Glutamatergic neuron (in vitro differentiated cells): ENCODE data around the gene RCOR1. TPM values are rescaled to one million over a fixed set of nuclear protein-coding genes. Genes with fewer than 3 reads are reported as not detected.

ENCODE experiments used
- DNase-seq: peaks from one replicate; pipeline ENCODE4 v3.0.0; 2022
- H3K27ac Mint-ChIP-seq: one replicate; pipeline ENCODE4 v1.8.0; 2020; ENCODE audit warnings: mild to moderate bottlenecking, mixed read lengths, inconsistent platforms; ENCODE audit not compliant: unreplicated experiment
- H3K27me3 Mint-ChIP-seq: one replicate; pipeline ENCODE4 v1.8.0; 2020; ENCODE audit warnings: mild to moderate bottlenecking, moderate library complexity, mixed read lengths, inconsistent platforms; ENCODE audit not compliant: unreplicated experiment
- H3K36me3 Mint-ChIP-seq: one replicate; pipeline ENCODE4 v1.8.0; 2020; ENCODE audit warnings: mild to moderate bottlenecking, mixed read lengths, inconsistent platforms; ENCODE audit not compliant: unreplicated experiment
- H3K4me1 Mint-ChIP-seq: one replicate; pipeline ENCODE4 v1.8.0; 2020; ENCODE audit warnings: mild to moderate bottlenecking, low read depth, mixed read lengths, inconsistent platforms; ENCODE audit not compliant: unreplicated experiment
- H3K4me3 Mint-ChIP-seq: one replicate; pipeline ENCODE4 v1.8.0; 2020; ENCODE audit warnings: mild to moderate bottlenecking, mixed read lengths, inconsistent platforms; ENCODE audit not compliant: unreplicated experiment
- H3K9me3 Mint-ChIP-seq: one replicate; pipeline ENCODE4 v1.8.0; 2020; ENCODE audit warnings: mild to moderate bottlenecking, moderate library complexity, mixed read lengths, inconsistent platforms; ENCODE audit not compliant: unreplicated experiment
- total RNA-seq: library from RNA; stranded (reverse); fragmentation: NEBNext Ultra II Directional; extraction: Animal tissue kit (Norgen Biotek cat#: 25700); gene quantifications from one replicate; pipeline ENCODE4 v1.2.1, GENCODE V29; 2021; ENCODE audit not compliant: unreplicated experiment
- TF ChIP-seq, protein P1 (sequence below): fragments of 200-600 bp; sonication (generic); IDR thresholded peaks from one replicate; pipeline ENCODE4 v1.5.0; 2021; ENCODE audit not compliant: partially characterized antibody, unreplicated experiment

RCOR1 gene
- total RNA-seq, 1 donor from 2014 or later, result 14.3 TPM

DNA sequence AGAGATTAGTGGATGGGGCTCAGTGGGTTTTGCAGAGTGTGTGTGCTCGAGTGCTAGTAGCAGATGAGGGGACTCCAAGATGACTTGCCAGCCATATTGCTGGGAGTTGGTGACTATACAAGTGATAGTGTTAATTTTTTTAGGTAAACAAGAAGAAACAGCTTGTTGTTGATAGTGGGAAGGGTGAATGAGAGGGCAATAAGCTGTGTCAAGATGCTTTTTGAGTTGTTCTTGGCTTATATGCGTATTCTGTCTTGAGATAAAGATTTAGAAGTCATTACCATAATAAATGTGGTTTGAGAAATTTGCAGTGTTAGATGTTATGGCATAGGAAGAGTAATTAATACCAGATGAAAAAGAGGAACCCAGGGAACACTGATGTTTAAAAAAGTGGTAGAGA is 75.3 kb downstream of the RCOR1 start:
- Mint-ChIP-seq H3K27ac (no peak overlapping the region), H3K27me3 (no peaks in the 10 kb centered on the region), H3K4me1 (peaks cover 3% of the 10 kb centered on the region), H3K9me3 (no peaks in the 10 kb centered on the region), H3K4me3 (no peak overlapping the region), H3K36me3 (peaks cover 4% of the 10 kb centered on the region)
- DNase-seq, result no peak
- TF ChIP-seq, protein P1, sequence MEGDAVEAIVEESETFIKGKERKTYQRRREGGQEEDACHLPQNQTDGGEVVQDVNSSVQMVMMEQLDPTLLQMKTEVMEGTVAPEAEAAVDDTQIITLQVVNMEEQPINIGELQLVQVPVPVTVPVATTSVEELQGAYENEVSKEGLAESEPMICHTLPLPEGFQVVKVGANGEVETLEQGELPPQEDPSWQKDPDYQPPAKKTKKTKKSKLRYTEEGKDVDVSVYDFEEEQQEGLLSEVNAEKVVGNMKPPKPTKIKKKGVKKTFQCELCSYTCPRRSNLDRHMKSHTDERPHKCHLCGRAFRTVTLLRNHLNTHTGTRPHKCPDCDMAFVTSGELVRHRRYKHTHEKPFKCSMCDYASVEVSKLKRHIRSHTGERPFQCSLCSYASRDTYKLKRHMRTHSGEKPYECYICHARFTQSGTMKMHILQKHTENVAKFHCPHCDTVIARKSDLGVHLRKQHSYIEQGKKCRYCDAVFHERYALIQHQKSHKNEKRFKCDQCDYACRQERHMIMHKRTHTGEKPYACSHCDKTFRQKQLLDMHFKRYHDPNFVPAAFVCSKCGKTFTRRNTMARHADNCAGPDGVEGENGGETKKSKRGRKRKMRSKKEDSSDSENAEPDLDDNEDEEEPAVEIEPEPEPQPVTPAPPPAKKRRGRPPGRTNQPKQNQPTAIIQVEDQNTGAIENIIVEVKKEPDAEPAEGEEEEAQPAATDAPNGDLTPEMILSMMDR, result no peak

DNA sequence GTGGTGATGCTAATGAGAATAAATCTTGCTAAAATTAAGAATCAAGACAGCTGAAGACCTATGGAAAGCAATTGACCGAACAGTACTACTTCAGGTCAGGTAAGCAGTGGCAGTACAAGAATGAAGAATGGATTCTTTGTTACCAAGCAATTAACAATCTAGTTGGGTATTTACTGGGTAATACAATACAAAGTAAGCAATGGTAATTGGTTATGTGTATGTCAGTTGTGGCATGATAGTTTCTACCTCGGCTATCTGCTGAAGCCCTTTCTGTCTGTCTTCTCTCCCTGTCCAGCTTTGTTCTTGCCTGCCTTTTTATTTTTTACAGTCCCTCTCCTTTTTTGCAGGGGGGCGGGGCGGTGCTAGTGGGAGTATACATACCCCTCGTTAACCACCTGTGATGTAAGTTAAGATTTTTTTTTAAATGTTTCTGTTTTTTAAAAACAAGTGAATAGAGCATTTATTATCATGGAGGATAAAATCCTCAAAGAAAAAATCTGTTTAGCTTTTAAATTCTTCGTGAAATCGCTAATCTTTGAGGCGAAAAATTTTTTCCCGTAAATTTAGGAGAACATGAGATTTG is 75.9 kb downstream of the RCOR1 start:
- H3K27me3 Mint-ChIP-seq, result no peaks in the 10 kb centered on the region
- no peaks in the 10 kb centered on the region for H3K4me1 Mint-ChIP-seq
- no peak overlapping the region for H3K4me3 Mint-ChIP-seq
- H3K36me3 Mint-ChIP-seq, result peaks cover 8% of the 10 kb centered on the region
- TF ChIP-seq, protein P1, result no peak
- no peak overlapping the region for H3K27ac Mint-ChIP-seq
- no peak for DNase-seq
- no peaks in the 10 kb centered on the region for H3K9me3 Mint-ChIP-seq

DNA sequence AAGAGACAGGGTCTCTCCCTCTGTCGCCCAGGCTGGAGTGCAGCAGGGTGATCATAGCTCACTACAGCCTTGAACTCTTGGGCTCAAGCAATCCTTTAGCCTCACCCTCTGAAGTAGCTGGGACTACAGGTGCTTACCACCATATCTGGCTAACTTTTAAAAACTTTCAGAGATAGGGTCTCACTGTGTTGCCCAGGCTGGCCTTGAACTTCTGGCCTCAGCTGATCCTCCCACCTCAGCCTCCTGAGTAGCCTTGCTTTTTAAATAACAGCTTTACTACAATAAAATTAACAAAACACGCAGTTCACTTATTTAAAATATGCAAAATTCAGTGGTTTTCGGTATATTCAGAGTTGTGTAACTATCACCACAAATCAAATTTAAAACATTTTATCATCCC is 79.0 kb downstream of the RCOR1 start:
- no peaks in the 10 kb centered on the region for H3K4me1 Mint-ChIP-seq
- peaks cover 15% of the 10 kb centered on the region for H3K36me3 Mint-ChIP-seq
- H3K27me3 Mint-ChIP-seq, result peaks cover 2% of the 10 kb centered on the region
- no peak overlapping the region for H3K4me3 Mint-ChIP-seq
- H3K27ac Mint-ChIP-seq, result no peak overlapping the region
- DNase-seq, result no peak
- TF ChIP-seq, protein P1, result no peak
- H3K9me3 Mint-ChIP-seq, result peaks cover 7% of the 10 kb centered on the region

DNA sequence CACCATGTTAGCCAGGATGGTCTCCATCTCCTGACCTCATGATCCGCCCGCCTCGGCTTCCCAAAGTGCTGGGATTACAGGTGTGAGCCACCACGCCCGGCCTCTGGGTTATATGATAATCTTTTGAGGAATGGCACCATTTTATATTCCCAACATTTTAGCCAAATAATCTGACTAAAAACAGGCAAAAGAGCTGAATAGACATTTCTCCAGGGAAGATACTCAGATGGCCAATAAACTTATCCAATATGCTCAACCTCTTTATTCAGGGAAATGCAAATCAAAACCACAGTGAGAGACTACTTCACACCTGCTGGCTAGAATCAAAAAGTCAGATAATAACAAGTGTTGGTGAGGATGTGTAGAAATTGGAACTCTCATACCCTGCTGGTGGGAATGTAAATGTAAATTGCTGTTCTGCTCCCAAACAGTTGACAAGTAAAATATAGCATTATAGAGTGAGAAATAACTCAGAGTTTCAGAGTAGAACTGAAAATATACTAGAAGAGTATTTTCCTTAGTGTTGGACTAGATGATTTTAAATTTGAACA is 80.0 kb downstream of the RCOR1 start:
- DNase-seq, result no peak
- no peak overlapping the region for H3K4me3 Mint-ChIP-seq
- H3K27me3 Mint-ChIP-seq, result peaks cover 2% of the 10 kb centered on the region
- TF ChIP-seq, protein P1, result no peak
- peaks cover 15% of the 10 kb centered on the region for H3K36me3 Mint-ChIP-seq
- no peaks in the 10 kb centered on the region for H3K4me1 Mint-ChIP-seq
- peaks cover 7% of the 10 kb centered on the region for H3K9me3 Mint-ChIP-seq
- no peak overlapping the region for H3K27ac Mint-ChIP-seq

DNA sequence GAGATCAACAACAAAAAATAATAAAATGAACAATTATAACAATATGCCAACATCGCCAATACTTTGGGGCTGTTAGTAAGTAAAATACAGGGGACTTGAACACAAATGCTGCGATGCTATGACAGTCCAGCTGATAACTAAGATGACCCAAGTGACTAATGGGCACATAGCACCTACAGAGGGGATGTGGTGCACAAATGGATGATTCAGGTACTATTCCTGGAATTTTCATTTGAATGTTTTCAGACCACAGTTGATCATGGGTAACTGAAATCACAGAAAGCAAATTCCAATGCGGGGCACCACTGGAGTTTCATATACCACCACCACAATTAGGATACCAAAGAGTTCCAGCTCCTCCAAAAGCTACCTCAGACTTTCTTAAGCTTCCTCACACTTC is 82.9 kb downstream of the RCOR1 start:
- no peak overlapping the region for H3K4me3 Mint-ChIP-seq
- H3K27ac Mint-ChIP-seq, result no peak overlapping the region
- DNase-seq, result no peak
- H3K36me3 Mint-ChIP-seq, result peaks cover 15% of the 10 kb centered on the region
- H3K9me3 Mint-ChIP-seq, result peaks cover 12% of the 10 kb centered on the region
- H3K27me3 Mint-ChIP-seq, result peaks cover 2% of the 10 kb centered on the region
- no peaks in the 10 kb centered on the region for H3K4me1 Mint-ChIP-seq
- TF ChIP-seq, protein P1, result no peak
